Measurements from ENCODE around the gene ABTB2.

- TF ChIP-seq, protein P1, sequence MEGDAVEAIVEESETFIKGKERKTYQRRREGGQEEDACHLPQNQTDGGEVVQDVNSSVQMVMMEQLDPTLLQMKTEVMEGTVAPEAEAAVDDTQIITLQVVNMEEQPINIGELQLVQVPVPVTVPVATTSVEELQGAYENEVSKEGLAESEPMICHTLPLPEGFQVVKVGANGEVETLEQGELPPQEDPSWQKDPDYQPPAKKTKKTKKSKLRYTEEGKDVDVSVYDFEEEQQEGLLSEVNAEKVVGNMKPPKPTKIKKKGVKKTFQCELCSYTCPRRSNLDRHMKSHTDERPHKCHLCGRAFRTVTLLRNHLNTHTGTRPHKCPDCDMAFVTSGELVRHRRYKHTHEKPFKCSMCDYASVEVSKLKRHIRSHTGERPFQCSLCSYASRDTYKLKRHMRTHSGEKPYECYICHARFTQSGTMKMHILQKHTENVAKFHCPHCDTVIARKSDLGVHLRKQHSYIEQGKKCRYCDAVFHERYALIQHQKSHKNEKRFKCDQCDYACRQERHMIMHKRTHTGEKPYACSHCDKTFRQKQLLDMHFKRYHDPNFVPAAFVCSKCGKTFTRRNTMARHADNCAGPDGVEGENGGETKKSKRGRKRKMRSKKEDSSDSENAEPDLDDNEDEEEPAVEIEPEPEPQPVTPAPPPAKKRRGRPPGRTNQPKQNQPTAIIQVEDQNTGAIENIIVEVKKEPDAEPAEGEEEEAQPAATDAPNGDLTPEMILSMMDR (IDR thresholded peaks at IDR 0.05), result no peak
- no peak for TF ChIP-seq POLR2A (IDR thresholded peaks at IDR 0.05)
Measured at GRCh38 chr11:34339149-34340064, 18.4 kb downstream of the ABTB2 start.
